WI38 (cell line): ENCODE data around the gene C16orf95.
"Not testable (repeated sequence)": the region's sequence is repeated elsewhere in the genome, so short reads cannot be mapped to it uniquely, and the experiment has no call there.

Source experiments
- H3K4me3 ChIP-seq: 2 replicates; pipeline ENCODE4 v1.5.1; 2011; ENCODE audit warnings: low read depth, mild to moderate bottlenecking, control low read depth, low read length
- TF ChIP-seq, protein P1 (sequence below): IDR thresholded peaks from 2 replicates; pipeline ENCODE4 v1.5.1; 2012; ENCODE audit warnings: low read depth, mild to moderate bottlenecking, control low read depth, low read length

The C16orf95 gene, protein sequence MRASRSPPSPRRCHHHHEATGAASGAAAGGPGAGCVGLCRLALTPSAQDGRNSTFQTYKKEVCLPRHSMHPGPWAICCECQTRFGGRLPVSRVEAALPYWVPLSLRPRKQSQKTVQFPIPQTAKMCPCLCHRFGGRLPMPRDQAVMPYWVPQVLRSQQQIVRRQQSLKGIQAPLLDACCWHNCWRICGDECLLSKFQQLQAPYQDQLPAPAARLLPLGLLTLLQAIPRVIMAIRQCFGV

DNA sequence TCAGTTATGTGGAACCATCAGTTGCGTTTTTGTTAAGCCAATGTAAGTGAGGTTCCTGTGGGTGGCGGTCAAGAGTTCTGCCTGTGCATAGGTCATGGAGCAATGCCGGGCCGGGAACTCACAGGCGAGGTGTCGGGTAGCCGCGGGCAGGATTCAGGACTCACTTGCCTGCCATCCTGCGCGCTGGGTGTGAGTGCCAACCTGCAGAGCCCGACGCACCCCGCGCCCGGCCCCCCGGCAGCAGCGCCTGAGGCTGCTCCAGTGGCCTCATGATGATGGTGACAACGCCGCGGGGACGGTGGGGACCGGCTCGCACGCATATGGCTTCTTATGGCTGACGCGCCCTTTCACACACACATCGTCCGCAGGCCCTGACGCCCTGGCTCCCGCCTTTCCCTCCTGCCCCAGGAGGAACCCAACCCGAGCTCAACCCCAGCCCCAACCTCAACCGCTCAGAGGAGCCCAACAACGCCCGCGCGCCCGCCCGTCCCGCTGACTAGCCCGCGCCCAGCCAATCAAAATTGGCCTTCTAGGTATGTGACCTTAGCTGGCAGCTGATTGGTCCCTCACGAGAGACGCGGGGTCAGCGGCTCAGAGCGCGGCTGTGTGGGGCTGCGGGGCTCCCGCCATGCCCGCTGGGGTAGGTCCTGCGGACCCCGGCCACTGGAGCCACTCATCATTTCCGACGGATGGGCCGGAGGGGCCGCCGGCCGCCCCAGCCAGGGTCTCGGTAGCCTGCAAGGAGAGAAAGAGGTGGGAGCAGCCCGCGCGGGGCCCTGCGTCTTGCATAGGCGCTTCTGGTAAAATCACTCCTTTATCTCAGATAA, at the start of gene C16orf95:
TSS of gene C16orf95 (minus strand) at position 470 of the 827 bp plus-strand sequence. CDS start at position 320, 150 bp downstream.
- peak within 1 kb of the TSS; percentile 95 for H3K4me3 ChIP-seq
- TF ChIP-seq, protein P1, sequence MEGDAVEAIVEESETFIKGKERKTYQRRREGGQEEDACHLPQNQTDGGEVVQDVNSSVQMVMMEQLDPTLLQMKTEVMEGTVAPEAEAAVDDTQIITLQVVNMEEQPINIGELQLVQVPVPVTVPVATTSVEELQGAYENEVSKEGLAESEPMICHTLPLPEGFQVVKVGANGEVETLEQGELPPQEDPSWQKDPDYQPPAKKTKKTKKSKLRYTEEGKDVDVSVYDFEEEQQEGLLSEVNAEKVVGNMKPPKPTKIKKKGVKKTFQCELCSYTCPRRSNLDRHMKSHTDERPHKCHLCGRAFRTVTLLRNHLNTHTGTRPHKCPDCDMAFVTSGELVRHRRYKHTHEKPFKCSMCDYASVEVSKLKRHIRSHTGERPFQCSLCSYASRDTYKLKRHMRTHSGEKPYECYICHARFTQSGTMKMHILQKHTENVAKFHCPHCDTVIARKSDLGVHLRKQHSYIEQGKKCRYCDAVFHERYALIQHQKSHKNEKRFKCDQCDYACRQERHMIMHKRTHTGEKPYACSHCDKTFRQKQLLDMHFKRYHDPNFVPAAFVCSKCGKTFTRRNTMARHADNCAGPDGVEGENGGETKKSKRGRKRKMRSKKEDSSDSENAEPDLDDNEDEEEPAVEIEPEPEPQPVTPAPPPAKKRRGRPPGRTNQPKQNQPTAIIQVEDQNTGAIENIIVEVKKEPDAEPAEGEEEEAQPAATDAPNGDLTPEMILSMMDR, result peak; percentile 54

DNA sequence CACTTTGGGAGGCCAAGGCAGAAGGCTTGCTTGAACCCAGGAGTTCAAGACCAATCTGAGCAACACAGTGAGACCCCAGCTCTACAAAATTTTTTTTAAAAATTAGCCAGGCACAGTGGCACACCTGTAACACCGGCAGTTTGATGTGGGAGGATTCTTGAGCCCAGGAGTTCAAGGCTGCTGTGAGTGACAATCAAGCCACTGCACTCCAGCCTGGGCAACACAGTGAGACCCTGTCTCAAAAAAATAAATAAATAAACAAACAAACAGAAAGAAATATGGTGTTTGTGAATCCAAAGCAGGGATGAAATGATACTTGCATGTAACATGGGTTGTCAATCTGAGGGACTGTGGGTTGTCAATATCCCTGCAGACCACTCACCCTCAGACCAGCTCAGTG, 49.7 kb upstream of the C16orf95 start:
- no peak overlapping the region for H3K4me3 ChIP-seq
- TF ChIP-seq, protein P1, result no peak

DNA sequence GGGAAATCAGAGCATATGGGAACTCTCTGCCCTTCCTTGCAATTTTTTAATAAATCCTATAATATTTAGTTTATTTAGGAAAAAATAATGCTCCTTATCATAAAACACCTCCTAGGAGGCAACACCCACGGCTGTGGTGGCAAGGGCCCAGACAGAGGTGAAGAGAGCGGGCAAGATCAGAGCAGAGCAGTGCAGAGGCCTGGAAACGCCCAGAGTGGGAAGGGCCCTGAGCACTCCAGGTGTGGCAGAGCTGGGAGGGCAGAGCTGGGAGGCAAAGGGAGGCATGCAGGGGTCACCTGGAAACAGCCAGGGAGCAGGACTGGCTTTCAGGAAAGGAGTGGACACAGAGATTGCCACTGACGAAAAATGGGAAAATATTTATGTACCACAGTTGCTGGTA, 49.1 kb upstream of the C16orf95 start:
- TF ChIP-seq, protein P1, result no peak
- no peak overlapping the region for H3K4me3 ChIP-seq

DNA sequence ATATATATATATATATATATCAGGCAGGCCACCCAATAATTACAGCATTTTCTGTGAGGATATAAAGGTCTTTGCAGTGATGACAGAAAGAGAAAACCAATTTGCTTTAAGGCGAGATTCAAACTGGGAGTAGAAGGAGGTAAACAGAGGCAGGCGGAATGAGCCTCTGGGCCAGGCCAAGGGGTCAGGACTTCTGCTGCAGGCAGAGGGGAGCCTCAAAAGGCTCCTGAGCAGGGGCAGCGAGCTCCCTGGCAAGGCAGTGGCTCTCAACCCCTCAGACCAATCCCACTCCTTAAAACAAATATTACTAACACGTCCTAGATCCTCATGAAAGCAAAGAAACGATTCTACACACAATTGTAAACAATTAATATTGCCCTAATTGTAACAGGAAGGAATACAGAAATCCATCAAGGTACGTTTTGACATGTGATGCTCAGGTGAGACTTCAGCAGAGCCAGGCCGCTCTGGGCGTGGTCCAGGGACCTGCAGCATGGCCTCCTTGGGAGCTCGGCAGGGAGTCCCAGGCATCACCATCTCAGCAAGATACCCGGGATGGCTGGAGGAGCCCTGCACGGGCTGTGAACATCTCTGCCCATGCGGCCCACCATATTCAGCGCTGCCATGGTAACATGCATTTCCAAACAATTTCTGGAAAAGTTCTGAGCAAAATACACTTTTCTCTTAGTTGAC, 48.0 kb upstream of the C16orf95 start:
- TF ChIP-seq, protein P1, result no peak
- no peak overlapping the region for H3K4me3 ChIP-seq

DNA sequence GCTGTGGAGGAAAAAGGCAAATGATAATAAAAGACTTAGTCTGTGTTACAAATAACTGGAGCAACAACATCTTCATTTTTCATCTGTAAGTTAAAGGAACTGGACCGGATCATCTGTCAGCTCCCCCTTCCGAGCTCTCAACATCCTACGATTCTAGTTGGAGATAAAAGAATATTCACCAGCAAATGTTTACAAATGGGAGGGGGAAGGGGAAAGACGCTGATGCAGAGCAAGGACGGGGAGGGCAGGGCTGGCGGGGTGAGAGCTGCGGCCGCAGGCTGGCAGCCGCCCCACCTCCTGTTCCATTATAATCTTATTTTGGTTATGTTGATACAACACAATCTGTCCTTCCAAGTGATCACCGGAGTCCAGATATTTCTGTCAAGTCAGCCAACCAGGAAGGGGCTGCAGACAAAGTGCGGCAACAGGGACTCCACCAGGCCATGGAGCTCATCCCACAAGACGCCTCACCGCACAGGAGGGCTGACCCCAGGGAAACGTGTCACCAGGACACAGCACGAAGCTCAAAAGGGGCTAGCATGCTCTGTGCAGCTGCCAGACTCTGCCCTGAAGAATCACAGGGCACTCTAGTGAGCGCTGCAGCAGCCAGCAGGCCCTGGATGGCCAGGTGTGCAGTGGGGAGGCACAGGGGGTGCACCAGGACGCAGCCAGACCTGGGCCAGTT, 46.7 kb upstream of the C16orf95 start:
- TF ChIP-seq, protein P1, result no peak
- 0 out of 2 replicates have a peak overlapping the region, but pooled peaks have one; percentile 9 for H3K4me3 ChIP-seq

DNA sequence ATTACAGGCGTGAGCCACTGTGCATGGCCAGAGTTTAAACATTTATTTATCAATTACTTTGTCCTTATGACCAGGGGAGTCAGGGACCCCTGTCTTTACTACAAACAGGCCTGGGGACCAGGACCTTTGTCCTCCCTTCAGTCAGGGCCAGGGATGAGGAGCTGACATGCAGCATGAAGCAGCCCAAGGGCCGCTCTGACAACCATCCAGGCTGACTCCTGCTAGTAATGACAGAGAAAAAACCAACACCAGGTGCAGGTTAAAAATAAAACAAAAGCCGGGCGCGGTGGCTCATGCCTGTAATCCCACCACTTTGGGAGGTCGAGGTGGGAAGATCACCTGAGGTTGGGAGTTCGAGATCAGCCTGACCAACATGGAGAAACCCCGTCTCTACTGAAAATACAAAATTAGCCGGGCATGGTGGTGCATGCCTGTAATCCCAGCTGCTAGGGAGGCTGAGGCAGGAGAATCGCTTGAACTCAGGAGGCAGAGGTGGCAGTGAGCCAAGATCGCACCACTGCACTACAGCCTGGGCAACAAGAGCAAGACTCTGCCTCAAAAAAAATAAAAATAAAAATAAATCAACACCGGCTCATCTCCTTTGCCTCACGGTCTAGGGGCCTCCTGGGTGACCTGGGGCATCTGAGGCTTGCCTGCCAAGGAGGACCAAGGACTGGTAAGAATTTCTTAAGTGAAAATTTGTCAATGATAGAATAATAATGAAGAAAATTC, 45.8 kb upstream of the C16orf95 start:
- H3K4me3 ChIP-seq, result not testable (repeated sequence)
